HEK293 (cell line): Measurements from ENCODE around the gene COL9A3.

Experiments
- GFI1B ChIP-seq: fragments of 450-650 bp; formaldehyde crosslinking; IDR thresholded peaks from 2 replicates; pipeline ENCODE4 v1.5.1; 2016; ENCODE audit warnings: missing biosample characterization, missing genetic modification characterization
- GLI2 ChIP-seq: fragments of 450-650 bp; formaldehyde crosslinking; IDR thresholded peaks from 2 replicates; pipeline ENCODE4; 2017; ENCODE audit warnings: missing biosample characterization, missing genetic modification characterization, low read depth, borderline replicate concordance
- OVOL3 ChIP-seq: fragments of 450-650 bp; formaldehyde crosslinking; IDR thresholded peaks from 2 replicates; pipeline ENCODE4 v1.5.1; 2016; ENCODE audit warnings: missing biosample characterization, missing genetic modification characterization
- PRDM10 ChIP-seq: fragments of 450-650 bp; formaldehyde crosslinking; IDR thresholded peaks from 2 replicates; pipeline ENCODE4 v1.5.1; 2016; ENCODE audit warnings: missing biosample characterization, missing genetic modification characterization
- REPIN1 ChIP-seq: fragments of 450-650 bp; formaldehyde crosslinking; IDR thresholded peaks from 2 replicates; pipeline ENCODE4 v1.5.1; 2017; ENCODE audit warnings: missing biosample characterization, missing genetic modification characterization, low read depth
- SALL2 ChIP-seq: fragments of 450-650 bp; formaldehyde crosslinking; IDR thresholded peaks from 2 replicates; pipeline ENCODE4 v1.5.0; 2017; ENCODE audit warnings: missing biosample characterization, mild to moderate bottlenecking, missing genetic modification characterization, borderline replicate concordance
- SCRT1 ChIP-seq: fragments of 450-650 bp; formaldehyde crosslinking; IDR thresholded peaks from 2 replicates; pipeline ENCODE4 v1.5.1; 2016; ENCODE audit warnings: missing biosample characterization, missing genetic modification characterization, borderline replicate concordance
- ZBTB1 ChIP-seq: fragments of 450-650 bp; formaldehyde crosslinking; IDR thresholded peaks from 2 replicates; pipeline ENCODE4 v1.5.1; 2016; ENCODE audit warnings: missing biosample characterization, missing genetic modification characterization
- ZBTB21 ChIP-seq: fragments of 450-650 bp; formaldehyde crosslinking; IDR thresholded peaks from 2 replicates; pipeline ENCODE4 v1.5.1; 2017; ENCODE audit warnings: missing biosample characterization, missing genetic modification characterization
- ZNF10 ChIP-seq: fragments of 450-650 bp; formaldehyde crosslinking; IDR thresholded peaks from 2 replicates; pipeline ENCODE4 v1.5.1; 2017; ENCODE audit warnings: missing biosample characterization, missing genetic modification characterization
- ZNF148 ChIP-seq: fragments of 450-650 bp; formaldehyde crosslinking; IDR thresholded peaks from 2 replicates; pipeline ENCODE4 v1.5.0; 2017; ENCODE audit warnings: missing biosample characterization, missing genetic modification characterization, borderline replicate concordance
- ZNF157 ChIP-seq: fragments of 450-650 bp; formaldehyde crosslinking; IDR thresholded peaks from 2 replicates; pipeline ENCODE4 v1.5.1; 2016; ENCODE audit warnings: missing biosample characterization, missing genetic modification characterization
- ZNF211 ChIP-seq: fragments of 450-650 bp; formaldehyde crosslinking; IDR thresholded peaks from 2 replicates; pipeline ENCODE4 v1.5.1; 2016; ENCODE audit warnings: low read depth, missing biosample characterization, missing genetic modification characterization
- ZNF366 ChIP-seq: fragments of 450-650 bp; formaldehyde crosslinking; conservative IDR thresholded peaks from 2 replicates; pipeline ENCODE4 v1.5.1; 2016; ENCODE audit warnings: missing biosample characterization, missing genetic modification characterization
- ZNF544 ChIP-seq: fragments of 450-650 bp; formaldehyde crosslinking; IDR thresholded peaks from 2 replicates; pipeline ENCODE4 v1.5.0; 2017; ENCODE audit warnings: missing biosample characterization, missing genetic modification characterization
- ZNF596 ChIP-seq: fragments of 450-650 bp; IDR thresholded peaks from 2 replicates; pipeline ENCODE4 v1.5.0; 2018; ENCODE audit warnings: missing biosample characterization, mild to moderate bottlenecking, missing genetic modification characterization, moderate library complexity
- ZNF645 ChIP-seq: fragments of 450-650 bp; formaldehyde crosslinking; IDR thresholded peaks from 2 replicates; pipeline ENCODE4; 2016; ENCODE audit warnings: missing biosample characterization, missing genetic modification characterization
- ZNF837 ChIP-seq: fragments of 450-650 bp; formaldehyde crosslinking; IDR thresholded peaks from 2 replicates; pipeline ENCODE4 v1.5.1; 2016; ENCODE audit warnings: missing biosample characterization, missing genetic modification characterization
- TF ChIP-seq, protein P1 (sequence below): fragments of 450-650 bp; formaldehyde crosslinking; IDR thresholded peaks from 2 replicates; pipeline ENCODE4 v1.5.1; 2016; ENCODE audit warnings: missing biosample characterization, missing genetic modification characterization, borderline replicate concordance
- TF ChIP-seq, protein P2 (sequence below): fragments of 450-650 bp; formaldehyde crosslinking; IDR thresholded peaks from 2 replicates; pipeline ENCODE4 v1.5.1; 2017; ENCODE audit warnings: missing biosample characterization, missing genetic modification characterization
- TF ChIP-seq, protein P3 (sequence below): fragments of 450-650 bp; formaldehyde crosslinking; IDR thresholded peaks from 2 replicates; pipeline ENCODE4 v1.5.1; 2016; ENCODE audit warnings: missing biosample characterization, missing genetic modification characterization

The COL9A3 gene

GRCh38 chr20:62822788-62823651 is 6.2 kb downstream of the COL9A3 start (continued):
- TF ChIP-seq PRDM10 (tag by site-specific recombination) (0 out of 2 replicates have a peak, but pooled peaks have one; percentile 29), ZBTB1 (no peak), ZNF544 (tag by site-specific recombination) (no peak), ZNF366 (tag by site-specific recombination) (peak; percentile 41; the same call in 1 of the 2 replicates), GLI2 (no peak), SALL2 (no peak), ZNF211 (no peak), ZBTB21 (tag by site-specific recombination) (peak; percentile 29; the same call in 1 of the 2 replicates), ZNF10 (tag by site-specific recombination) (no peak), OVOL3 (tag by site-specific recombination) (no peak), ZNF148 (tag by site-specific recombination) (no peak), ZNF645 (tag by site-specific recombination) (no peak), GFI1B (tag by site-specific recombination) (no peak), ZNF837 (tag by site-specific recombination) (no peak), REPIN1 (tag by site-specific recombination) (no peak), ZNF596 (tag by site-specific recombination) (no peak), ZNF157 (no peak), SCRT1 (no peak)
- TF ChIP-seq, protein P1, sequence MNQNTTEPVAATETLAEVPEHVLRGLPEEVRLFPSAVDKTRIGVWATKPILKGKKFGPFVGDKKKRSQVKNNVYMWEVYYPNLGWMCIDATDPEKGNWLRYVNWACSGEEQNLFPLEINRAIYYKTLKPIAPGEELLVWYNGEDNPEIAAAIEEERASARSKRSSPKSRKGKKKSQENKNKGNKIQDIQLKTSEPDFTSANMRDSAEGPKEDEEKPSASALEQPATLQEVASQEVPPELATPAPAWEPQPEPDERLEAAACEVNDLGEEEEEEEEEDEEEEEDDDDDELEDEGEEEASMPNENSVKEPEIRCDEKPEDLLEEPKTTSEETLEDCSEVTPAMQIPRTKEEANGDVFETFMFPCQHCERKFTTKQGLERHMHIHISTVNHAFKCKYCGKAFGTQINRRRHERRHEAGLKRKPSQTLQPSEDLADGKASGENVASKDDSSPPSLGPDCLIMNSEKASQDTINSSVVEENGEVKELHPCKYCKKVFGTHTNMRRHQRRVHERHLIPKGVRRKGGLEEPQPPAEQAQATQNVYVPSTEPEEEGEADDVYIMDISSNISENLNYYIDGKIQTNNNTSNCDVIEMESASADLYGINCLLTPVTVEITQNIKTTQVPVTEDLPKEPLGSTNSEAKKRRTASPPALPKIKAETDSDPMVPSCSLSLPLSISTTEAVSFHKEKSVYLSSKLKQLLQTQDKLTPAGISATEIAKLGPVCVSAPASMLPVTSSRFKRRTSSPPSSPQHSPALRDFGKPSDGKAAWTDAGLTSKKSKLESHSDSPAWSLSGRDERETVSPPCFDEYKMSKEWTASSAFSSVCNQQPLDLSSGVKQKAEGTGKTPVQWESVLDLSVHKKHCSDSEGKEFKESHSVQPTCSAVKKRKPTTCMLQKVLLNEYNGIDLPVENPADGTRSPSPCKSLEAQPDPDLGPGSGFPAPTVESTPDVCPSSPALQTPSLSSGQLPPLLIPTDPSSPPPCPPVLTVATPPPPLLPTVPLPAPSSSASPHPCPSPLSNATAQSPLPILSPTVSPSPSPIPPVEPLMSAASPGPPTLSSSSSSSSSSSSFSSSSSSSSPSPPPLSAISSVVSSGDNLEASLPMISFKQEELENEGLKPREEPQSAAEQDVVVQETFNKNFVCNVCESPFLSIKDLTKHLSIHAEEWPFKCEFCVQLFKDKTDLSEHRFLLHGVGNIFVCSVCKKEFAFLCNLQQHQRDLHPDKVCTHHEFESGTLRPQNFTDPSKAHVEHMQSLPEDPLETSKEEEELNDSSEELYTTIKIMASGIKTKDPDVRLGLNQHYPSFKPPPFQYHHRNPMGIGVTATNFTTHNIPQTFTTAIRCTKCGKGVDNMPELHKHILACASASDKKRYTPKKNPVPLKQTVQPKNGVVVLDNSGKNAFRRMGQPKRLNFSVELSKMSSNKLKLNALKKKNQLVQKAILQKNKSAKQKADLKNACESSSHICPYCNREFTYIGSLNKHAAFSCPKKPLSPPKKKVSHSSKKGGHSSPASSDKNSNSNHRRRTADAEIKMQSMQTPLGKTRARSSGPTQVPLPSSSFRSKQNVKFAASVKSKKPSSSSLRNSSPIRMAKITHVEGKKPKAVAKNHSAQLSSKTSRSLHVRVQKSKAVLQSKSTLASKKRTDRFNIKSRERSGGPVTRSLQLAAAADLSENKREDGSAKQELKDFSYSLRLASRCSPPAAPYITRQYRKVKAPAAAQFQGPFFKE: no peak
- TF ChIP-seq, protein P2, sequence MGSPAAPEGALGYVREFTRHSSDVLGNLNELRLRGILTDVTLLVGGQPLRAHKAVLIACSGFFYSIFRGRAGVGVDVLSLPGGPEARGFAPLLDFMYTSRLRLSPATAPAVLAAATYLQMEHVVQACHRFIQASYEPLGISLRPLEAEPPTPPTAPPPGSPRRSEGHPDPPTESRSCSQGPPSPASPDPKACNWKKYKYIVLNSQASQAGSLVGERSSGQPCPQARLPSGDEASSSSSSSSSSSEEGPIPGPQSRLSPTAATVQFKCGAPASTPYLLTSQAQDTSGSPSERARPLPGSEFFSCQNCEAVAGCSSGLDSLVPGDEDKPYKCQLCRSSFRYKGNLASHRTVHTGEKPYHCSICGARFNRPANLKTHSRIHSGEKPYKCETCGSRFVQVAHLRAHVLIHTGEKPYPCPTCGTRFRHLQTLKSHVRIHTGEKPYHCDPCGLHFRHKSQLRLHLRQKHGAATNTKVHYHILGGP (tag by site-specific recombination): no peak
- TF ChIP-seq, protein P3, sequence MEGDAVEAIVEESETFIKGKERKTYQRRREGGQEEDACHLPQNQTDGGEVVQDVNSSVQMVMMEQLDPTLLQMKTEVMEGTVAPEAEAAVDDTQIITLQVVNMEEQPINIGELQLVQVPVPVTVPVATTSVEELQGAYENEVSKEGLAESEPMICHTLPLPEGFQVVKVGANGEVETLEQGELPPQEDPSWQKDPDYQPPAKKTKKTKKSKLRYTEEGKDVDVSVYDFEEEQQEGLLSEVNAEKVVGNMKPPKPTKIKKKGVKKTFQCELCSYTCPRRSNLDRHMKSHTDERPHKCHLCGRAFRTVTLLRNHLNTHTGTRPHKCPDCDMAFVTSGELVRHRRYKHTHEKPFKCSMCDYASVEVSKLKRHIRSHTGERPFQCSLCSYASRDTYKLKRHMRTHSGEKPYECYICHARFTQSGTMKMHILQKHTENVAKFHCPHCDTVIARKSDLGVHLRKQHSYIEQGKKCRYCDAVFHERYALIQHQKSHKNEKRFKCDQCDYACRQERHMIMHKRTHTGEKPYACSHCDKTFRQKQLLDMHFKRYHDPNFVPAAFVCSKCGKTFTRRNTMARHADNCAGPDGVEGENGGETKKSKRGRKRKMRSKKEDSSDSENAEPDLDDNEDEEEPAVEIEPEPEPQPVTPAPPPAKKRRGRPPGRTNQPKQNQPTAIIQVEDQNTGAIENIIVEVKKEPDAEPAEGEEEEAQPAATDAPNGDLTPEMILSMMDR (tag by site-specific recombination): peak; percentile 95
